ENCODE results near the gene MBTPS1. TPM values are rescaled to one million over a fixed set of nuclear protein-coding genes. Genes with fewer than 3 reads are reported as not detected.

Gene MBTPS1
- total RNA-seq, 1 experiment from 2014 or later = 46.9 TPM

GRCh38 chr16:84015399-84015798, 101.3 kb downstream of the MBTPS1 start:
- H3K4me1 Mint-ChIP-seq = peaks cover 6% of the 10 kb centered on the region
- peaks cover 9% of the 10 kb centered on the region; the same call in 1 of the 2 replicates for H3K27me3 Mint-ChIP-seq (ENCODE audit: low read depth)
- H3K9me3 Mint-ChIP-seq = no peaks in the 10 kb centered on the region
- POLR2A ChIA-PET = no interaction called here
- no peak for DNase-seq (ENCODE audit: low spot score)
- no peak overlapping the region for H3K4me3 Mint-ChIP-seq
- H3K27ac Mint-ChIP-seq = no peak overlapping the region
- TF ChIP-seq ZNF121 (CRISPR knock-in tag; IDR thresholded peaks at IDR 0.05) (no peak), MLX (CRISPR knock-in tag; IDR thresholded peaks at IDR 0.05) (no peak), ATF6 (CRISPR knock-in tag; IDR thresholded peaks at IDR 0.05) (no peak), MXD4 (CRISPR knock-in tag; IDR thresholded peaks at IDR 0.05; ENCODE audit: borderline replicate concordance) (no peak), TEAD1 (CRISPR knock-in tag; IDR thresholded peaks at IDR 0.05) (no peak), E2F1 (CRISPR knock-in tag; IDR thresholded peaks at IDR 0.05) (no peak), ZSCAN18 (CRISPR knock-in tag; IDR thresholded peaks at IDR 0.05) (no peak), USF2 (CRISPR knock-in tag; IDR thresholded peaks at IDR 0.05) (no peak), CTCF (IDR thresholded peaks at IDR 0.05) (no peak), NR2C2 (CRISPR knock-in tag; IDR thresholded peaks at IDR 0.05) (no peak), ZNF232 (CRISPR knock-in tag; IDR thresholded peaks at IDR 0.05) (no peak), FOXK1 (CRISPR knock-in tag; IDR thresholded peaks at IDR 0.05) (no peak), ELF4 (CRISPR knock-in tag; IDR thresholded peaks at IDR 0.05; ENCODE audit: low read depth) (no peak), ERG (CRISPR knock-in tag; IDR thresholded peaks at IDR 0.05) (no peak), NFYB (CRISPR knock-in tag; conservative IDR thresholded peaks at IDR 0.05; ENCODE audit: low read depth) (no peak), FOXP4 (CRISPR knock-in tag; IDR thresholded peaks at IDR 0.05) (no peak), ZNF317 (CRISPR knock-in tag; IDR thresholded peaks at IDR 0.05; ENCODE audit: borderline replicate concordance, low read depth) (no peak), TCF7 (CRISPR knock-in tag; IDR thresholded peaks at IDR 0.05; ENCODE audit: low read depth) (no peak), CDX4 (CRISPR knock-in tag; IDR thresholded peaks at IDR 0.05; ENCODE audit: borderline replicate concordance) (no peak), NFATC4 (CRISPR knock-in tag; IDR thresholded peaks at IDR 0.05) (no peak)
- no peak for ATAC-seq
- CTCF ChIA-PET = no interaction called here
- H3K36me3 Mint-ChIP-seq = no peaks in the 10 kb centered on the region
